ENCODE data around the gene MAP10. TPM values are rescaled to one million over a fixed set of nuclear protein-coding genes. Genes with fewer than 3 reads are reported as not detected.
A peak's percentile ranks its signal among the peaks of the same experiment; 100 is the strongest.

MAP10 gene, protein sequence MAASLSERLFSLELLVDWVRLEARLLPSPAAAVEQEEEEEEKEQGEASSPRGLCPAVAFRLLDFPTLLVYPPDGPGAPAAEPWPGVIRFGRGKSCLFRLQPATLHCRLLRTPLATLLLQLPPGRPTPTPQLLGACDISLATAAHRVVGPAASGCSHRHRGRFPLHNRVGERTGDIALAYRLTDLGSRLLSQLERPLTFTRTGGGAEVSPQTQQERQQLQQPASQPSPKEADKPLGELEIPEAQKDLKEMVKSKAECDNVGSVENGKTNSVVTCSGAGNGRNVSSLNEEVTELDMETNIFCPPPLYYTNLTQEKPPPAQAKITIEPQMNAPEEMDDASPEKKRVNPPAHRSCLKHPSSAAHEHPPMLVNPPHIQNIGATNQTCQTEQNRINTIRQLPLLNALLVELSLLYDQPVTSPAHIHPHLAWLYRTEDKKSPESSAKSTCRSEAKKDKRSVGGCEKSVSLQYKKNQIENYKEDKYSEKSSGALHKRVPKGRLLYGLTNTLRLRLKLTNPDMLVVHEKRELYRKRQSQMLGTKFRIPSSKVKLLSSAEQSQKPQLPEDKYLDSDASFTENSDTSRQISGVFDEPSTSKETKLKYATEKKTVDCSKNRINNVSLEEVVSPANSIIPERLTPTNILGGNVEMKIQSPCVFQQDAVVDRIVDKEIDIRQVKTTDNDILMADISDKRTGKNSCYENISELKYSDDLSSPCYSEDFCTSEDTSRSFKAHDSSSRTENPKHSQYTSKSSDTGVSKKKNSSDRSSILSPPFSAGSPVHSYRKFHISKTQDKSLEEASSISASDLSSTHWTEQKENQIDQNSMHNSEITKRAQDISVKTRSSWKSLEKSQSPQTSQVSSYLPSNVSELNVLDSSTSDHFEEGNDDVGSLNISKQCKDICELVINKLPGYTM
- total RNA-seq (ENCODE audit: unreplicated experiment): 4.9 TPM
- long read RNA-seq, partial matches to known transcripts: 0 of 4 reads
- long read RNA-seq, other reads (novel, unspliced or antisense): 0 of 4 reads

GRCh38 chr1:232805269-232806185 is at the start of gene MAP10:
MAP10 (plus strand) TSS chr1:232805416; CDS start chr1:232805450, 34 bp downstream.
- TF ChIP-seq CTCF (IDR thresholded peaks at IDR 0.05; ENCODE audit: unreplicated experiment): no peak
- peaks cover 35% of the 10 kb centered on the region for H3K4me1 Mint-ChIP-seq (ENCODE audit: unreplicated experiment)
- H3K36me3 Mint-ChIP-seq (ENCODE audit: low read depth, unreplicated experiment): peaks cover 4% of the 10 kb centered on the region
- H3K4me3 Mint-ChIP-seq (ENCODE audit: unreplicated experiment): peak within 1 kb of the TSS; percentile 90
- DNase-seq (ENCODE audit: low spot score): peak; percentile 80
- no peaks in the 10 kb centered on the region for H3K9me3 Mint-ChIP-seq (ENCODE audit: unreplicated experiment)
- H3K27ac Mint-ChIP-seq (ENCODE audit: unreplicated experiment): peak within 1 kb of the TSS; percentile 68
- H3K27me3 Mint-ChIP-seq (ENCODE audit: unreplicated experiment): peaks cover 2% of the 10 kb centered on the region

DNA sequence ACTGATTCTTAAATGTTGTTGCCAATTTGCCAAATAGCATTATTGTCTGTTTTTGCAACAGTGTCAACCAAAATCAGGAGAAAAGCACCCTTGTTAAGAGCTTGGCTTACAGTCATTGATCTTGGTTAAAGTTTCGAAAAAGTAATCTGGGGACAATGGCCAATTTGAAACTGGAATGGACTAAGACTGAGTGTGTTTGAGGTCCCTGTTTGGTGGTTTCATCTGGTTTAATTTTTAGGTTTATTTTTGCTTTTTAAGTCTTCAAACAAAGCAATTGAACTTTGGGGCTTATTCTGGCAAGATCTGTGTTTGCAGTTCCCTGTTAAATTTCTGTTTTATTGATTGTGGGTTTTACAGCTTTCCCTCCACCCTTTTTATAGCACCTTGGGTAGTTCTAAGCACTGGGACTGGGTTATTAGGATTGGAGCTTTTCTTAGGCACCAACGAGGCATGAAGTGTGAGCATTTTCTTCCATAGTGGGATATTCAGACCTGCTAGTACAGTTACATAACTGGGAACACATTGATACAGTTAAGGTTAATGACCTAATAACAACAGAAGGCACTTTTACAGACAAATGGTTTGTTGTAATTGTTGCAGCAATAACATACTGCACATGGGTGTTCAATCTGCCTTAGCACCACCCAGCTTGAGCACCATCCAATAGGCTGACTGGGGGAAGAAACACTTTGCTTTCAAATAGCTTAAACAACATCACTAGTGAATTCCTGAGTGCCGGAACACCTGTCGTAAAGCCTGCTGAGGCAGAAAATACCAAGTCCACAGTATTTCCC is 40.6 kb upstream of the MAP10 start:
- TF ChIP-seq CTCF (IDR thresholded peaks at IDR 0.05; ENCODE audit: unreplicated experiment): no peak
- H3K9me3 Mint-ChIP-seq (ENCODE audit: unreplicated experiment): peaks cover 4% of the 10 kb centered on the region
- no peak overlapping the region for H3K27ac Mint-ChIP-seq (ENCODE audit: unreplicated experiment)
- H3K4me3 Mint-ChIP-seq (ENCODE audit: unreplicated experiment): no peak overlapping the region
- peaks cover 10% of the 10 kb centered on the region for H3K36me3 Mint-ChIP-seq (ENCODE audit: low read depth, unreplicated experiment)
- H3K4me1 Mint-ChIP-seq (ENCODE audit: unreplicated experiment): no peaks in the 10 kb centered on the region
- DNase-seq (ENCODE audit: low spot score): no peak
- H3K27me3 Mint-ChIP-seq (ENCODE audit: unreplicated experiment): peaks cover 1% of the 10 kb centered on the region

DNA sequence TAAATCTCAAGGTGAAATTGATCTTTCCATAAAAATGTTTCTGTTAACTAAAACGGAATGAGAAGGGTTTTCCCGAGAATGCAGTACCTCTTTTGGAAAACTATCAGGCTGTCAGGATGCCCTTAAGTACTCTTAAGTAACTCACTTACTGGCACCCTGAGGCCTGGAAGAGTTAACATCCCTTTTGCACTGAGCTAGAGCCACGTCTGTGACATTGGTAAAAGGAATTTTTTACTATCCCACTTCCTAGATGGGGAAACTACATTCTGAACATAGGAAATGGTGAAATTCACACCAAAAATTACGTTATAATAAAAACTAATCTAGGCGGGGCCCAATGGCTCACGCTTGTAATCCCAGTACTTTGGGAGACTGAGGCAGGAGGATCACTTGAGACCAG is 39.7 kb upstream of the MAP10 start:
- H3K27ac Mint-ChIP-seq (ENCODE audit: unreplicated experiment): no peak overlapping the region
- peaks cover 4% of the 10 kb centered on the region for H3K9me3 Mint-ChIP-seq (ENCODE audit: unreplicated experiment)
- no peak for DNase-seq (ENCODE audit: low spot score)
- H3K36me3 Mint-ChIP-seq (ENCODE audit: low read depth, unreplicated experiment): peaks cover 10% of the 10 kb centered on the region
- no peak overlapping the region for H3K4me3 Mint-ChIP-seq (ENCODE audit: unreplicated experiment)
- TF ChIP-seq CTCF (IDR thresholded peaks at IDR 0.05; ENCODE audit: unreplicated experiment): no peak
- H3K27me3 Mint-ChIP-seq (ENCODE audit: unreplicated experiment): peaks cover 1% of the 10 kb centered on the region
- H3K4me1 Mint-ChIP-seq (ENCODE audit: unreplicated experiment): no peaks in the 10 kb centered on the region

GRCh38 chr1:232766241-232766890 is 38.9 kb upstream of the MAP10 start:
- peaks cover 1% of the 10 kb centered on the region for H3K27me3 Mint-ChIP-seq (ENCODE audit: unreplicated experiment)
- H3K36me3 Mint-ChIP-seq (ENCODE audit: low read depth, unreplicated experiment): peaks cover 10% of the 10 kb centered on the region
- no peak for DNase-seq (ENCODE audit: low spot score)

More at GRCh38 chr1:232766241-232766890, 38.9 kb upstream of the MAP10 start:
- Mint-ChIP-seq H3K27ac (ENCODE audit: unreplicated experiment) (no peak overlapping the region), H3K4me3 (ENCODE audit: unreplicated experiment) (no peak overlapping the region), H3K4me1 (ENCODE audit: unreplicated experiment) (no peaks in the 10 kb centered on the region), H3K9me3 (ENCODE audit: unreplicated experiment) (peaks cover 4% of the 10 kb centered on the region)
- TF ChIP-seq CTCF (IDR thresholded peaks at IDR 0.05; ENCODE audit: unreplicated experiment): no peak
